ENCODE data around the gene EVX2. TPM values are rescaled to one million over a fixed set of nuclear protein-coding genes. Genes with fewer than 3 reads are reported as not detected.
A peak's percentile ranks its signal among the peaks of the same experiment; 100 is the strongest.

Gene EVX2
- total and polyA plus RNA-seq, 2 of the 13 experiments (the other 11 are each of a cell fraction or from before 2014, with no cell fraction given), result not detected

- TF ChIP-seq, protein P1, sequence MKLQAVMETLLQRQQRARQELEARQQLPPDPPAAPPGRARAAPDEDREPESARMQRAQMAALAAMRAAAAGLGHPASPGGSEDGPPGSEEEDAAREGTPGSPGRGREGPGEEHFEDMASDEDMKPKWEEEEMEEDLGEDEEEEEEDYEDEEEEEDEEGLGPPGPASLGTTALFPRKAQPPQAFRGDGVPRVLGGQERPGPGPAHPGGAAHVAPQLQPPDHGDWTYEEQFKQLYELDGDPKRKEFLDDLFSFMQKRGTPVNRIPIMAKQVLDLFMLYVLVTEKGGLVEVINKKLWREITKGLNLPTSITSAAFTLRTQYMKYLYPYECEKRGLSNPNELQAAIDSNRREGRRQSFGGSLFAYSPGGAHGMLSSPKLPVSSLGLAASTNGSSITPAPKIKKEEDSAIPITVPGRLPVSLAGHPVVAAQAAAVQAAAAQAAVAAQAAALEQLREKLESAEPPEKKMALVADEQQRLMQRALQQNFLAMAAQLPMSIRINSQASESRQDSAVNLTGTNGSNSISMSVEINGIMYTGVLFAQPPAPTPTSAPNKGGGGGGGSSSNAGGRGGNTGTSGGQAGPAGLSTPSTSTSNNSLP (IDR thresholded peaks at IDR 0.05; ENCODE audit: low read depth, low read length), result no peak
- no peak for TF ChIP-seq ZNF629 (CRISPR knock-in tag; conservative IDR thresholded peaks at IDR 0.05)
- TF ChIP-seq FOXA3 (CRISPR knock-in tag; IDR thresholded peaks at IDR 0.05), result peak; percentile 57
- TF ChIP-seq ZNF160 (CRISPR knock-in tag; IDR thresholded peaks at IDR 0.05), result peak; percentile 33; the same call in 1 of the 2 replicates
- no peak for TF ChIP-seq KLF12 (CRISPR knock-in tag; IDR thresholded peaks at IDR 0.05; ENCODE audit: borderline replicate concordance)
- peak; percentile 67; the same call in 1 of the 2 replicates for TF ChIP-seq ZNF614 (CRISPR knock-in tag; IDR thresholded peaks at IDR 0.05; ENCODE audit: borderline replicate concordance)
- TF ChIP-seq ZNF574 (CRISPR knock-in tag; IDR thresholded peaks at IDR 0.05), result peak; percentile 58
- peak; percentile 60 for TF ChIP-seq FOXO1 (CRISPR knock-in tag; IDR thresholded peaks at IDR 0.05)
- no peak for TF ChIP-seq SATB2 (CRISPR knock-in tag; IDR thresholded peaks at IDR 0.05)
- no peak for TF ChIP-seq MED1 (CRISPR knock-in tag; IDR thresholded peaks at IDR 0.05)
- TF ChIP-seq, protein P2, sequence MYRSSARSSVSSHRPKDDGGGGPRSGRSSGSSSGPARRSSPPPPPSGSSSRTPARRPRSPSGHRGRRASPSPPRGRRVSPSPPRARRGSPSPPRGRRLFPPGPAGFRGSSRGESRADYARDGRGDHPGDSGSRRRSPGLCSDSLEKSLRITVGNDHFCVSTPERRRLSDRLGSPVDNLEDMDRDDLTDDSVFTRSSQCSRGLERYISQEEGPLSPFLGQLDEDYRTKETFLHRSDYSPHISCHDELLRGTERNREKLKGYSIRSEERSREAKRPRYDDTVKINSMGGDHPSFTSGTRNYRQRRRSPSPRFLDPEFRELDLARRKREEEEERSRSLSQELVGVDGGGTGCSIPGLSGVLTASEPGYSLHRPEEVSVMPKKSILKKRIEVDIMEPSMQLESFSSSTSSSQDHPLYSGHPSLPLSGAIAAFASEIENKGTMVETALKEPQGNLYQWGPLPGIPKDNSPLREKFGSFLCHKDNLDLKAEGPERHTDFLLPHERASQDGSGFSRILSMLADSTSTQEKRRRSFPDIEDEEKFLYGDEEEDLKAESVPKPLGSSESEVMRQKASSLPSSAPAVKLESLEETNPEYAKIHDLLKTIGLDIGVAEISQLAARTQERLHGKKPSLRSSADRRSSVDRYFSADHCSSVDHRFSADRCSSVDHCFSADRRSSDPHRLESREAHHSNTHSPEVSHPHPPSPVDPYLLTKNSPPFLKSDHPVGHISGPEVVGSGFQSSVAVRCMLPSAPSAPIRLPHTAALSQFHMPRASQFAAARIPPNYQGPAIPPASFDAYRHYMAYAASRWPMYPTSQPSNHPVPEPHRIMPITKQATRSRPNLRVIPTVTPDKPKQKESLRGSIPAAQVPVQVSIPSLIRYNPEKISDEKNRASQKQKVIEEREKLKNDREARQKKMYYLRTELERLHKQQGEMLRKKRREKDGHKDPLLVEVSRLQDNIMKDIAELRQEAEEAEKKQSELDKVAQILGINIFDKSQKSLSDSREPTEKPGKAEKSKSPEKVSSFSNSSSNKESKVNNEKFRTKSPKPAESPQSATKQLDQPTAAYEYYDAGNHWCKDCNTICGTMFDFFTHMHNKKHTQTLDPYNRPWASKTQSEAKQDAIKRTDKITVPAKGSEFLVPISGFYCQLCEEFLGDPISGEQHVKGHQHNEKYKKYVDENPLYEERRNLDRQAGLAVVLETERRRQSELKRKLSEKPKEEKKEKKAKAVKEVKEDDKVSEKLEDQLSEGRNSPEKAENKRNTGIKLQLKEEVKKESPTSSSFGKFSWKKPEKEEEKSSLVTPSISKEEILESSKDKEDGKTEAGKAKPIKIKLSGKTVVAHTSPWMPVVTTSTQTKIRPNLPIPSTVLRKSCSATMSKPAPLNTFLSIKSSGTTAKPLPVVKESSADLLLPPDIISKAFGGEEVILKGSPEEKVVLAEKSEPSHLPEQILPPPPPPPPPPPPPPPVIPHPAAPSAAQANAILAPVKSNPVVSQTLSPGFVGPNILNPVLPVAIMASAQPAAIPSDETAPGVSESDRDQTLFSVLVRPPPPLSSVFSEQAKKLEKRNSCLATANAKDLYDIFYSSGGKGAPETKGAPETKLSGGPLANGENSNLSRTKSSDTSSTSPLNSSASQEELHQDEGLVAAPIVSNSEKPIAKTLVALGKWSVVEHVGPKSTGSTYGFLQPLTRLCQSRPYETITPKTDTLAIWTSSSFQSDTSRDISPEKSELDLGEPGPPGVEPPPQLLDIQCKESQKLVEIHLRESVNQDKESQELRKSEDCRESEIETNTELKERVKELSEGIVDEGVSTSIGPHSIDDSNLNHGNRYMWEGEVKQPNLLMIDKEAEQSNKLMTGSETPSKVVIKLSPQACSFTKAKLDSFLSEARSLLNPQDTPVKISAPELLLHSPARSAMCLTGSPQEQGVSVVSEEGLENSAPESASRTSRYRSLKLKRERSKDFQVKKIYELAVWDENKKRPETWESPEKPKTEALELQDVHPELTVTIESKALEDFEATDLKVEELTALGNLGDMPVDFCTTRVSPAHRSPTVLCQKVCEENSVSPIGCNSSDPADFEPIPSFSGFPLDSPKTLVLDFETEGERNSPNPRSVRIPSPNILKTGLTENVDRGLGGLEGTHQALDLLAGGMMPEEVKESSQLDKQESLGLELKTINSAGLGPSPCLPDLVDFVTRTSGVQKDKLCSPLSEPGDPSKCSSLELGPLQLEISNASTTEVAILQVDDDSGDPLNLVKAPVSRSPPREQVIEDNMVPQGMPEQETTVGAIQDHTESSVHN (CRISPR knock-in tag; IDR thresholded peaks at IDR 0.05), result no peak
- peak; percentile 52; the same call in 1 of the 2 replicates for TF ChIP-seq ZNF205 (CRISPR knock-in tag; IDR thresholded peaks at IDR 0.05)
- no peak for TF ChIP-seq MEF2D (CRISPR knock-in tag; IDR thresholded peaks at IDR 0.05)
- TF ChIP-seq SETDB1 (CRISPR knock-in tag; IDR thresholded peaks at IDR 0.05; ENCODE audit: borderline replicate concordance), result no peak
- no peak; the same call in 1 of the 2 replicates for TF ChIP-seq ZNF558 (CRISPR knock-in tag; IDR thresholded peaks at IDR 0.05; ENCODE audit: borderline replicate concordance)
These were observed 13.4 kb upstream of the EVX2 start (continued) for GRCh38 chr2:176096986-176097819.

All from HepG2 (cell line).